Islet of Langerhans (tissue), 1 donor: Measurements from ENCODE around the gene ZBTB20.

Source experiments
- FAIRE-seq: peaks from one replicate; lab custom pipeline; 2011; peaks lifted over from hg19 to GRCh38; lab: Jason Lieb, UNC

ZBTB20 gene

DNA sequence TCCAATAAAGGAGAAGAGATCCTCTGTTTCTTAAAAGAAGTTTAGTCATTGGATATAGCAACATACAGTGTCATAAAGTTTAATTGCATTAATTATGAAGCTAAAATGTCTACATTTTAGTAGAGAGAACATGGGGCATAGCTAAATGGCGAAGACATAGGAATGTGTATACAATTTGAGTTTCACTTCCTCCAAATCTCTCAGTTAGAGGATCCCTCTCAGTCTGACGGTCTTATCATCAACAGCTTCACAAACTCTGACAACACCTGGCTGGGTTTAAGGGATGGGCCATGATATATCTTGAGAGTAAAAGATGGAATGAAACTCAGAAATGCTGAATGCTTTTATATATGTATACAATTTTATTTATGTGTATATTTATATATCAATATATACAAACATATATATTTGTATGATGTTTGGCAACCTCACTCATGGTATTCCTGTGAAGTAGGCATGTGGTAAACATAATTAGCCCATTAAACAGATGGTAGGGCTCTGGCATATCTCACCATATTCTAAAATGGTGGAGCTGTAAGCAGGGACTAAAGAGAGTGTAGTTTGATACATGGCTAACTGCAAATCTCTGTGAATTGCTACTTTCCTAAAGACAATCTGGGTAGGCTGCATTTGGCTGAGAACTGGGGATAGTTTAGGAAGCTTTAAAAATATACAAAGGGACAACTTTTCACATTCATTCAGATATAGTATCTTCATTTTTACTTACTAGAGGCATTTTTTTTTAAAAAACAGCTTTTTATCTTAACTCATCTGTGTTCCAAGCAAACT is 741.7 kb downstream of the ZBTB20 start:
- FAIRE-seq, result no peak

DNA sequence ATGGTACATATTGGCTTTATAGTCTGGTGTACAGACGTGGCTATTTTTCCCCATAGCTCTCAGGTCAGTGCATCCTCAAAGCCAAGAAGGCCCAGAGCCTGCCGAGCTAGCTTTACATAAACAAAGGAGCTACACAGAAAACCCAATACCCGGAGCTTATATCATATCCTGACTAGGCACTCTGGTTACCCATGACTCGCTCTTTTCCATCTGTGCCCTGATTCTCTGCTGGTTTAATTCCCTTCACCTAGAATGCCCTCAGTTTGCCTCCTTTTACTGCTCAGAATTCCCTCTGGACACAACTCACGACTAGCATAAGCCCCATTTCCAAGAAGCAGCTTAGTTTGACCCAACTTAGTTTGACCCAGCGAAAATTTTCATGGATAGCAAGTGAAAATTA is 742.5 kb downstream of the ZBTB20 start:
- FAIRE-seq, result no peak

DNA sequence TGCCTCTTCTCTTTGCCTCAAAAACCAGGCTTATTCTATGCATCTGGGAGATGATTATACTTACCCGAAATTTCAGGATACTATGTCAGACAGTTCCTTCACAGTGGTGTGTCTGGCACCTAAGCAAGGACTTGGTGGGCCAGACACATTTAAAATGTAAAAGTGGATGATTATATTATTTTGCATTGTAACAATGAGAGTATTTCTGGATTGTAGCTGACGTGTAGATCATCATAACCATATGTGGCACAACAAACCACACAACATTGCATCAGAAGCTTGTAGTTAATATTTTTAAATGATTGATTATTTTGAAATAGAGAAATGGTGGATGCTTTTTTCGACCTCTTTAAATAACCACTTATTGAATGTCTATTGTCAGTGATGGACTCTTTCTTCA is 744.2 kb downstream of the ZBTB20 start:
- FAIRE-seq, result peak; percentile 24

DNA sequence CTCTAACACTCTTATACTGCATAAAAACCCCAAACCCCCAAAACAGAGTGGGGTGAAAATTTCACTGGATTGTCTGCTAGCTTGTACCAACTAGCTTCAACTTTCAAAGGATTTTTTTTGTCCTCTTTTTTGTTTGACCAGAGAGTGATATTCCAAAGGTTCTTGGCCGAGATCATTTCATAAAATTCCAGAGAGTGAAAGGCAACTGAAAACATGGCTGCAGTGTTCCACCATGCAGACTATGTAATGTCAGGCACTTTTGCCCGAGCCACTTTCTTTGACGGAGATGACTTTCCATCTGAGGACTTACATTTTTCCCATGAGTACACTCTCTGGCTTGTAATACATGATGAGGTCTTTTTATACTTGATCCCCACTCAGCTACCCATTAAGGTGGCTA is 745.7 kb downstream of the ZBTB20 start:
- peak; percentile 21 for FAIRE-seq

DNA sequence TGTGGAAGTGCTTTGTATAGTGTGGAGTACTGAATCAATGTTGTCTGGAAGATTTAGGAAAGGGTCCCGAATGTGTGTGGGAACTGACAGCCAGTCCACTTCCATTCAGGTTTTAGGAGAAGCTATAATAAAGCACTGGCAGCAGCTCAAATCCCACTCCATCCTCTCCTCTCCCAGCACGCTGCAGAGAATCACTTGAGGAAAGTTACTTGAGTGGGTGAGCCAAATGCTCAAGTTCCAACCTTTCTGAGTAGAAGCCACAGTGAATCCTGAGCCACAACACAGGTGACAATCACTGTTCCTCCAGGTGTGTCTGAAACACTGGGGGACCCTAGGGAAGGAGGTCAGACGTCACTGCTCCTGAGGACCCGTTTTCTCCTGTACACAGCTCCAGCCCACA is 746.7 kb downstream of the ZBTB20 start:
- no peak for FAIRE-seq

DNA sequence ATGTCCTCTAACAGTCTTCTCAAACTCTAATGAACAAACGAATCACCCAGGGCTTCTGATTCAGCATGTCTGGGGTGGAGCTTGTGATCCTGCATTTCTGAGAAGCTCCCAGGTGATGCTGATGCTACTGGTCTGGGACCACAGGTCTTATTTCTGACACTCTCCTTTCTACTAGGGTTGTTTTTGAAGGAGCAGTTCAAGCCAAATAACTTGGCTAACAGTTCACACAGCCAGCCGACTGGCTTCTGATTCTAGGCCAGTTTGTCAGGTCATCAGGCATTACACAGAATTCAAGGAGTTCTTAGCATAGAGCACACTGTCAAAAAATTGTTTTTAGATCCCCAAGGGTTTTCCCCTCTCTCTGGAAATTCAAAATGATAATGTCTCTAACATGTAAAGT is 752.5 kb downstream of the ZBTB20 start:
- FAIRE-seq, result no peak

DNA sequence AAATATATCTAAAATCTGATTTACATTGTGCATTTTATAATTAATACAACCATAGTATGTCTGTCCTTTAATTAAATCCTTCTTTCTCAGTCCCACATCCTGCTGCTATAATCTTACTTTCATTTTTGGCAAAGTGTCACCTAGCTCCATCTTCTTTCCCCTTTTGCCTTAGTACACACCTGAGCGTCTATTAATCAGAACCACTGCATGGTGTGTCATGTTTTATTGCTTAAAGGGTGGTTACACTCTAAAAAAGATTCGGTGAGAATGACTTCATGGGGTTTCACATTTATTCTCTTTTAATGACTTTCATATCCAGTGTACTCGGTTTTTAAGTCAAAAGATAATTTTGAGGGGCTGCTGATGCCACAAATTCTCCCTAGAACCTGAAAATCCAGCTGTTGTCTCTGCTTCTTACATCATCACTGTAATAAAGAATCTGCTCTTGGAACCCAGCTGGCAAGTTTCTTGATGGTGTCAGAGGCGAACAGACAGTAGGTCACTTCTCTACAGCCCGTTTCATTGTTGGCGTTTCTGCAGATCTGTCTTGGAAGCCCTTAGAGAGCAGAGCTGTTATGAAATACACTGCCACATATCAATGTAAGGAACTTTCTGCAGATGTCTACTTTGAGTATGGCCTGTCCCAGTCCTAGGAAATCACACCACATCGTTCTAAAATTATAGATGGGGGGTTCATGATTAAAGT is 753.6 kb downstream of the ZBTB20 start:
- FAIRE-seq, result peak; percentile 56

DNA sequence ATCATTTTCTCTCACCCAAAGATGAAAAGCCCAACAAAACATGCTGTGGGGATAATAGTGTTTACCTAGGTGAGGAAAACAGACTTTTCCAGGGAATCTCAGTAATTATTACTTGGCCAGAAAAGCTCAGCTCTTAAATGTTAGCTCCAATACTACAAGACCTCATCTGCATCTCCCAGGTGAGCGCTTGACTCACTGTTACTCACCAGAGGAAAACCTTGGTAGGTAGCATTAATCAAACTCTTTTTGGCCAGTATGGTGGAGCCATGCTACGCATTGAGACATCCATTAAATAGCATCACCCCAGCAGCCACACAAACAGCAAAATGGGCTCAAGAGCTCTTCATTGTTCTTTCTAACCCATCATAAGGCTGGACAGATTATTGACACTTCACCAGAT is 754.3 kb downstream of the ZBTB20 start:
- FAIRE-seq, result no peak

DNA sequence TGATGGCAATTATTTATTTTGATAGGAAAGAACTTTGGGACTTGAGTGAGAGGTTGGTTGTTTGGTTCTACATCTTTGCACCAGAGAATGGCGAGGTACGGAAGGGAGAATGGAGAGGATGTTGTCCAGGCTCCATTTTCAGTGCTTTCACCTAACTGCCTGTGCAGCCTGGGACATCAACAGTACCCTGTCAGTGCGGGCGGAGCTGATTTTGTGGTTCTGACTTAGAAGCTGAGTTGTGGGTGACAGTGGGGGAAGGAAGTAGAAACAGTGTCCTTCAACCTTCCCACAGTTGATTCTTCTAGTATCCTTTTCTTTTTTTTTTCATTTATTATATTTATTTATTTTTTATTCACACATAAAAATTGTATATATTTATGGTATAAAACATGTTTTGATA is 757.9 kb downstream of the ZBTB20 start:
- no peak for FAIRE-seq

DNA sequence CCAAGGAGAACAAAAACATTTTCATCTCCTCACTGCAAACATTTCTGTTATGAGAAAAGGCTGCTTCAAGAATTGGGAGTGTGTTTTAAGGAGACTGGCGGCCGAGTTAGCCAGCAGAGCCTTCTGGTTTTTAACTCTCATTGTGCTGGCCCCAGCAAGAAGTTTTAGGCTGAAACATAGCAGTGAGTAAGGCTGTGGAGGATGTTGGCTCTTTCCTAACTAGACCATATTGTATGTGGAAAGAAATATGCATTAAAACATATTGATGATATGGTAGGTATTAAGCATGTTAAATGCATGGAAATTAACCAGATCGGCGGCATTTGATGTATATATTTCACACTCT is 762.6 kb downstream of the ZBTB20 start:
- FAIRE-seq, result no peak

DNA sequence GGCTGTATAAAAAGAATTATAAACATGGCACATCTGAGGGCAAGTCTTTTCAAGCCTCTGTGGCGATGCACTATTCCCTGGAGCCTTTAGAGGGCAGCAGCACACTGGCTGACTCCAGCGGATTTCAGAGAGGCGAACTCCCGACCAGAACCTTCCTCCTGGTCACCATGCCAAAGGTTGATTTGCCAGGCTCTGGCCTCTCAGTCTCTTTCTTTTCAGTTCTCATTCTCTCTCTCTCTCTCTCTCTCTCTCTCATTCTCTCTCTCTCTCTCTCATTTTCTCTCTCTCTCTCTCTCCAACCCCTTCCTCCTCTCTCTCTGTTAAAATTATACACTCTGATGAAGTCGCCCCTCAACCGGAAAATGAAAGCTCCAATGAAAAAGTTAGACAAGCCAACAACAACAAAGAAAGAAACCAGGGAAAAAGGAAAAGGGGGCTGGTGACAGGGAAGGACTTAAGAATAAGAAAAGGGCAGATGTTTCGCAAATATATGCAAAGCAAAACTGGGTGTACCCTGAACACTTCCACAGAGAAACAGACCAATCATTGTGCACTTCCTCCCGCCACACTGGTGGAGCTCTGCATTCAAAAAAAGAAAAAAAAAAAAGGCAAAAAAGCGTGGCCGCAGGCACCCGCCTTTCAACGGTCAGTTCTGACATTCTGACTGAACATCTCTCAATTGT is 763.1 kb downstream of the ZBTB20 start:
- FAIRE-seq, result peak; percentile 94

DNA sequence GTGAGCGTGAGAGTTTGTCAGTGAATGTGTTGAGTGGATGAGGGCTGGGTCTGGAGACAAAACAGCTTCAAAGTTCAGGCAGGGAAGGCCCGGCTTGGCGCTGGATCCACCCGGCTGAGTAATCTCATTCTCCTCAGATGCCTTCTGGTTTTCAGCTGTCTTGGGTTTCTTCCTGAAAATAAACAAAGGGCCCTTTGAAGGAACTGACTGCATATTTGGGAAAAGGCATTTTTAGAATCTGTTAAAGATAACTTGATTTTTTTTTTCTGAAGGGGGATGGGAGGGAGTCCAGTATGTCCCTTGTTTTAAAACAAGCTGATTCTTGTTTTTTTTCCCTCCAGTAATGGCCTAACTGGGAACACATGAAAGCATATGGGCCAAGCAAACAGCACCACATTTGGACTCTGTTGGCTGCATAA is 766.8 kb downstream of the ZBTB20 start:
- no peak for FAIRE-seq

DNA sequence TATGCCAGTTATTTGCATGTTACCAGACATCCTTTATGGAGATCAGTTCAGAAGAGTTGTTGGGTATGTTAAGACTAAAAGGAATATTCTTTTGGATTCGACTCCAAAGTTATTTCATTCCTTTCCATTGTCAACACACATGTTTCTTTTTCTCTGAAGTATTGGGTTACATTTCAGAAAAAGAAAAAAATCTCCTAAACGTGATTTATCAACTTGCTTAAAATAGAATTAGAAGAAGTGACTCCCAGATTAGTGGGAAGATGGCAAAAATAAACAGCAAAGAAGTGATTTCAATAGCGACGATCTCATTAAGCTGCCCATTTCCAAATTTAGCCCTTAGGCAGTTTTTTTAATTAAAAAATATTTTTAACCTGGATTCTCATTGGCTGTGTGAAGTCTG is 767.8 kb downstream of the ZBTB20 start:
- no peak for FAIRE-seq

DNA sequence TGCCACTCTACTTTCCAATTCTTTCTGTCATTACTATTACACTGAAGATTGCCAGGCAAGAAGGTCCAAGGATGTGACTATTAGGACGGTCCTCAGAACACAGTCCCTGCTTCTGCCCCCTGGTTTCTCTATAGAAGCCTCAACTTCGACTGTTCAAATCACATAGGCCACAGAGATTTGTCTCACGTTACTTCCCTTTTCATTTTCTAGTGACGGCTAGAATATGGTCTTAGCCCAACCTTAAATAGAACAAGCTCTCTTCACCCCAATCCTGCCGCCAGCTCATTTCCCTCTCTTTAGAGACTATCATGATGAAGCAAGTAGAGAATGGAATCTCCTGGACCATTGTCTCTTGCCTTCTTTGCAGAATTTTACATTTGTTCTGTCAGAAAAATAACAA is 768.3 kb downstream of the ZBTB20 start:
- FAIRE-seq, result no peak

DNA sequence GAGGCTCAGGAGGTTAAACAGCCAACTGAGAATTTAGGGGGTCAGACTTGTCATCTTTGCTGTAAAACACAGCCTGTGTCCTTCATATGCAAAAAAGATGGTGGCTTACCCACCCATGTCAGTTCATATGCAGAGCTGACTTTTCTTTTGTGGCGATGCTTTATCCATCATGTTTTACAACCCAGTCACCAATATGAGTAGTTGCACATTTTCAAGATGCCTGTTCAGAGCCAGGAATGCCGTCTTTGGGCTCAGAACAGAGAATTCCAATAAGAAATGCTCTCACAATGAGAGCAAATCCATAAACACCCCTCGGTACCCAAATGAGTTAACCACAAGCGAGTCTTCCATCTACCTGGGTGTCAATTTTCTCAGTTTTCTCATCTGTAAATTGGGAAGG is 769.7 kb downstream of the ZBTB20 start:
- no peak for FAIRE-seq

DNA sequence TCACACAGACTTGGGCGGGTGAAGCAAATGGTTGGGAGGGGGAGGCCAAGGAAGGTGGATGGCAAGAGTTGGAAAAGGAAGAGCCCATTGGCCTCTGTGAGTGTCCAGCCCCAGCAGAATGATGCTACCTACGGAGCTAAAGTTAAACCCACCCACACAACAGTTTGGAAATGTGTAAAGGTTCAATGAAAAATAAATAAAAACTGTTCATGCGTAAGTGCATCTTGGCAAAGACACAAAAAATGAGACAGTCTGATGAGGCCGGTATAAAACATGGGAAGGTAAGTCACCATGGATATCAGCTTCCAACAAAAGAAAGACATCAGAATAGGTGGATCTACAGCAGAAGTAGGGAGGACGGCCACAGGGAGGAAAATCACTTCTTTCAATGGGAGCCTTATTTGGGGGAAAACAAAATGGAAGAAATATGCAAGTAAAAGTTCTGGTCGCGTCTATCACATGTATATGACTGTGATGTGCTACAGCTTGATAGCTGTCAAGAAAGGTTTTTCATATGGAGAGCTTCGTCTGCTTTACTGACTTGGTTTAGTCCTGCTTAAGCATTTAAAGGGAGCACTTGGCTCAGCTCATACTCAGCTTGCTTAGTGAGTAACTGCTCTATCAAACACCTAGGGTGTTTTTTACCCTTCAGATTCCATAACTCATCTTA is 770.4 kb downstream of the ZBTB20 start:
- FAIRE-seq, result peak; percentile 76

DNA sequence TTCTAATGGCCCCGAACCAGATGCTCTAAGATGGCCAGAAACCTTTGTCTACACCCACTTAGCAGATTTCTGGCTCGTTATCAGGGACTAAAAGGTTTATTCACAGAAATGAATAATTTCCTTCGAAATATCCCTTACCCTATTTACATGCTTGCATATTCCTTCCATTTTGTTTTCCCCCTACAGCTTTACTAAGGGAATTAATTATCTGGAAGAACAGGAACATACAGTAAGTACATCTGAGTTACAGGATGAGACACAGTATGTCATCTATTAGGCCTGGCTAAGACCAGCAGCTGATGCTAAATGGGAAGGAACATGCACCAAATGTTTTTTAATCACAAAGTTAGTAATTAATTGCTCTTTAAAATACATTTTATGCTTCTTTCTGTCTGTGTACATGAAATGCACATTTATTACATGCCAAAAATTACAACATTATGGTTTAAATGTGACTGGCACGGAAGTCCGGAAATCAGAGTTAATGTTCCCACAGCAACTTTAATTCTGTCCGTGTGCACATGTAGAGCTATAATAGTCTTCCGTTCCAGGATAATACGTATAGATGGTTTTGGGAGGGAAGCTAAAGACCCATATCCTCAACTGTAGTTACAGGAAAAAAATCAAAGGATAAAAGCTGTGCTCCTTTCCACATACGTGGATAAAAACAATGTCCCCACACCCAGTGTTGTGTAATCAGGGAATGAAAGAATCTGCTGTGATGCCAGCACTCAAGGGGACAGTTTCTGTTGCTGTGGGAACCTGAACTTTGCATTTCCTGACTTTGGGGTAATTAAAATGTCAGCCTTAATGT is 771.3 kb downstream of the ZBTB20 start:
- no peak for FAIRE-seq

DNA sequence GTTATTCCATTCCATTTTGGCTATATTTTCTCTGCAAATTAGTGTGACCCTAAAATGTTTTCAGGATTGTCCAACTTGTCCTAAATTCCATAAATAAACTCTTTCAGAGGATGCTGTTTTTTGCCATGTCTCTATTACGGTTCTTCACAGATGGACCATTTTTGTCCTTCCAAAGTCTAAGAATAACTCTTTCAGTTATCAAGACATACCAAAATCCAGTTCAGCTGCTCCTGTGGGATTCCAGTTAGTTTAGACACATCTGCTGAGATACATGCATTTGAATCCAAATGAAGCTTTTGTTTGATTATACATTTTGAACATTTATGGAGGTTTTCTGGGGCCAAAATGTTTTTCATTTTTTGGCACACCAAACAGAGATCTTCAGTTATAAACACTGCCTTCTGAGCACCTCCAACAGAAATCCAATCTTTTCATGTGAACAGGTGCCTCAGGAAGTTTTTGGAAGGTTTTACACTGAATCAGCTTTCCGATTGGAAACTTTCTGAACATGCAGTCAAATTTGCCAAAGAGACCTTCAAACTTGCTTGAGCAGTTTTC is 772.6 kb downstream of the ZBTB20 start:
- FAIRE-seq, result no peak

DNA sequence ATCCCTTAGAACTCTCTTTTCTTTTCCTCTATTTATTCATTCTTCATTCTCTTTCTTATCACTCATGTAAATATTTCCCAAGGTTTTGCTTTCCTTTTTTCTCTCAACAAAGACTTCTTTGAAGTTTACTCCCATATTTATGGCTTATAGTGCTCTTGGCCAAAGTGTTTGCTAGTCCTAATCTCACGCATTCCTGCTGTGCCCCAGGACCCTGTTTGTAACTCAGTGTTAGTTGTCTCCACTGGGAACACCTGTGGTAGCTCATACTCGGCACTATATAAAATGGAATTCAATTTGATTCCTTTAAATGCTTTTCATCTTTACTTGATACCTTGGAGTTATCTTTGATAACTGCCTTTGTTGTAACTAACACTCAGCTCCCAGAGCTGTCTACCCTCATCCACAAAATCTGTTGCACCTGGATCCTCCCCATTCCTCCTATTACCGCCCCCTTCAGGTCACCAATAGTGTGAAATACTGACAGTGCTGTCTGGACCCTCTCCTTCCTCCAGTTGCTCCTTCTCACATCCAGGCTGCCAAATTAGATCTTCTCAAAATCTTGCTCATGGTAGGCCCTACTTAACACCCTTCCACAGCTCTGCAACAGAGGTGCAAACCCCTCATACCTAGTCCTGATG is 776.4 kb downstream of the ZBTB20 start:
- FAIRE-seq, result no peak

DNA sequence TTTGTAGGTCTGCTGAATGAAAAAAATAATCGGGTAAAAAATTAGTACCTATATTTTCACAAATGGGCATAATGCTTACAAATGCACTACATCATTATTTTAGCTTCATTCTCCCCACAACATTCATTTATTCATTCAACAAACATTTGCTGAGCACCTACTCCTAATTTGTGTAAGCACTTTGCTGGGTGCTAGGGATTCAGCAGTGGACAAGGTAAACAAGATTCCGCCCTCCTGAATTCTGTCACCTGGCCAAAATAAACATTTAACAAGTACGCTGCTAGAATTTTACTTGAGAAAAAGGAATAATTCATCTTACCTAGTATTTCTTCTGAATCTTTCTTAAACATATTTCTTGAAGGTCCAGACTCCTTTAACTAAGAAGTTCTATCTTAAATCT is 781.2 kb downstream of the ZBTB20 start:
- FAIRE-seq, result no peak
